ENCODE data around the gene AADACL2.
"Not testable (repeated sequence)": the region's sequence is repeated elsewhere in the genome, so short reads cannot be mapped to it uniquely, and the experiment has no call there.

The AADACL2 gene, protein sequence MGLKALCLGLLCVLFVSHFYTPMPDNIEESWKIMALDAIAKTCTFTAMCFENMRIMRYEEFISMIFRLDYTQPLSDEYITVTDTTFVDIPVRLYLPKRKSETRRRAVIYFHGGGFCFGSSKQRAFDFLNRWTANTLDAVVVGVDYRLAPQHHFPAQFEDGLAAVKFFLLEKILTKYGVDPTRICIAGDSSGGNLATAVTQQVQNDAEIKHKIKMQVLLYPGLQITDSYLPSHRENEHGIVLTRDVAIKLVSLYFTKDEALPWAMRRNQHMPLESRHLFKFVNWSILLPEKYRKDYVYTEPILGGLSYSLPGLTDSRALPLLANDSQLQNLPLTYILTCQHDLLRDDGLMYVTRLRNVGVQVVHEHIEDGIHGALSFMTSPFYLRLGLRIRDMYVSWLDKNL

DNA sequence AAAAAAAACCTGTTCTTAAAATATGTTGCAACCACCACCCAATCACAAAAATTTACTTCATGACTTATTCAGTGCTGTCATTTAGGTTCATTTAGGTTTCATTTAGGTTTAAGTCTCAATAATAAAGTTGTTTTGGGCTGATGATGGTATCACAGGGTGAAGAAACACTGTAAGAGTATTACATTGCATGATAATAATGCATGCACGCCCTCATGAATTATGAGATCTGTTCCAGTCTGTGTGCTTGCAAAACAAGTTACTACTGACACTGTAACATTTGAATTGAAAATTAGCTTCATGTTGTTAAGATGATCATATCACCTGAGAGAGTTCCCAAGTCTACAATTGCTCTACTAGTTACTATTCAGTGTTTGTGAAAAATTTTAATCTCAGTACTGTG lies at the start of gene AADACL2:
TSS of gene AADACL2 (plus strand) at position 315 of the 400 bp plus-strand sequence. CDS start 109 bp downstream, outside the sequence.
- no peak for DNase-seq (ENCODE audit: low read depth)

DNA sequence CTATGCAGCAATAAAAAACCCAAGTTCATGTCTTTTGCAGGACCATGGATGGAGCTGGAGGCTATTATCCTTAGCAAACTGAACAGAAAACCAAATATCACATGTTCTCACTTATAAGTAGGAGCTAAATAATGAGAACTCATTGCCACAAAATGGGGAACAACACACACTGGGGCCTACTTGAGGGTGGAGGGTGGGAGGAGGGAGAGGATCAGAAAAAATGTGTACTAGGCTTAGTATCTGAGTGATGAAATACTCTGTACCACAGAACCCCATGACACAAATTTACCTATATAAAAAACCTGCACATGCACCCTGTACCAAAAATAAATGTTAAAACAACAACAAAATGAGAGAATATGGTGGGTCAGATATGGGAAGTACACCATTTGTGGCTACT lies 49.6 kb upstream of the AADACL2 start:
- DNase-seq (ENCODE audit: low read depth), result no peak

DNA sequence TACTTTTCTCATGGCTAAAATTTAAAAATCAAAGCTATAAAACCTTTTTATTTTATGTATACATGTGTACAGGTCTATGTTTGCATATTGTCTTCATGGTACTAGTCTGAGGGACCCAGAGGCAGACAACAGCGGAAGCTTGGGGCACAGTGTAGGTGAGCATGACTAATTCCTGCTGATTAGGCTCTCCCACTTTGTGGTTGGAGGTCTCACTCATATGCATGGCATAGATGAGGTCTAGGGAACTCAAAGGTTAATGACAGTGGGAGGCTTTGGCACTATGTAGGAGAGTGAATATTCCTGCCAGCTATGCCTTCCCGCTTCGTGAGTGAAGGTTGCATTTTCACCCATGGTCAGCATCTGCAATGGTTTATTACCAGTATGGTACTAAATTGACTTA lies 47.5 kb upstream of the AADACL2 start:
- no peak for DNase-seq (ENCODE audit: low read depth)

DNA sequence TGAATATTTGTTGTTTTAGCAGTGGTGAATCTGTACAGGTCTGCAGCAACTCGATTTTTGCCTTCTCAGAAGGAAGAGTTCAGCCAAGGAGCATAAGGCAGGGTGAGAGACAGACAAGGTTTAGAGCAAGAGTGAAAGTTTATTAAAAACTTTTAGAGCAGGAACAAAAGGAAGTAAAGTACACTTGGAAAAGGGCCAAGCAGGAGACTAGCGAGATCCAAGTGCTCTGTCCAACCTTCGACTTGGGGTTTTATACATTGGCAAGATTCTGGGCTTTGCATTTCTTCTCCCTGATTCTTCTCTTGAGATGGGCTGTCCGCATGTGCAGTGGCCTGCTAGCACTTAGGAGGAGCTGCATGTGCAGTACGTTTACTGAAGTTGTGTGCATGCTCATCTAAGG lies 46.7 kb upstream of the AADACL2 start:
- DNase-seq (ENCODE audit: low read depth), result no peak

DNA sequence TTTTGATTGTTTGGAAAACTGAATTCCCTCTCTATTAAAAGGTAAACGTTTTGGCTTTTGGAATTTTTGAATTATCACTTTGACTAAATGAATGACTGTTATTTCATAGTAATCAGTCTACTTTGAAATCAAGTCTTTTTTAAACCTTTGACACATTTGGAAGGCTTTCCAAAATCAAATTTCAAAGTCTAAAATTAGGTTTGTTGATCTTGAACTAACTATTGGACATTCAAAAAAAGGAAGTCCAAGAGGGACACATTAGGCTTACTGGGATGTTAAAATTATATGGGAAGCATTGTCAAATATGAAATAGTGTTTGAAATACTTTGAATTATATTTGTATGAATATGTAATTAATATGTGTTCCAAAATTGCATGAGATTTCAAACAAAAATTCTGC lies 45.2 kb upstream of the AADACL2 start:
- DNase-seq (ENCODE audit: low read depth), result no peak

DNA sequence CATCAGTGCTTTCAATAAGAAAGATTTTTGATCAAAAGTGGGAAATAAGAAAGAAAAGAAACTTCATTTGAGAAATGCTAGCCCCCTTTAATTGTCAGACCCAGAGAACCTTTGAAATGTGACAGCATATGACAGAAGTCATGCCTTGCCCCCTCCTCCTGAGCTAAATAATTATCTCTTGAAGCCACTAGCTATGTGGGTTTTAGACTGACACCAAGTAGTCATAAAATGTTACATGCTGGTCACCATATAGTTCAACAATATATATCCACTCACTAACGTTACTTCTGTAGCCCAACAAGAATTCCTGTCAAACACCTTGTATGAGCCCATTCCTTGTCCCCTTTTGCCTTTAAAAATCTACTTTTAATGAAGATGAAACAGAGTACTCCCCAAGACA lies 43.1 kb upstream of the AADACL2 start:
- DNase-seq (ENCODE audit: low read depth), result no peak

DNA sequence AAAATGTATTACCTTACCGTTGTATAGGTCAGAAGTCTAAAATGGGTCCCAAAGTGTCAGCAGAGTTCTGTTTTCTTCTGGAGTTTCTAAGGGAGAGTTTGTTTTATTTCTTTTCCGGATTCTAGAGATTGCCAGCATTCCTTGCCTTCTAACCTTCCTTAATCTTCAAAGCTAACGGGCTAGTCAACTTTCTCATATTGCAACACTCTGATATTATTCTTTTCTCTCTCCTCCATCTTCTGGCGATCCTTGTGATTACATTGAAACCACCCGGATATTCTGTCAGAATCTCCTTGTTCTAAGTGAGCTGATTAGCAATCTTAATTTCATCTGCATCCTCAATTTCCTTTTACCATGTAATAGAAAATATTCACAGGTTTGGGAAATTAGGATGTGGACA lies 36.2 kb upstream of the AADACL2 start:
- DNase-seq (ENCODE audit: low read depth), result no peak

DNA sequence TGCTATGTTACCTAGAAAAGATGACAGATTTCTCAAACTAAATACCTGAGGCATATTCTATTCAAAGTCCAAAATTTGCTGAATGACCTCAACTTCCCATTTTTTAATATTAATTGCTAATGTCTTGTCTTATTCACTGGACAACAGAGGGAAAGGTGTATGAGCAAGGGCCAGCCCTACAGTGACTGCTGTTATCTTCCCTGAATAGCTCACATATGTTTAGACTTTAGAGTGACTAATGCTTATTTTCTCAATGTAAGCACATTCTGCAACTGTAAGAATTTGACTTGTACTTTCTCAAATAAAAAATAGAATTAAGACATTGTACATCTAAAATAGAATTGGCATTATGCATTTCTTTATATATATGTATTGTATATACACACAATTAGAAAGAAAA lies 26.5 kb upstream of the AADACL2 start:
- DNase-seq (ENCODE audit: low read depth), result no peak

DNA sequence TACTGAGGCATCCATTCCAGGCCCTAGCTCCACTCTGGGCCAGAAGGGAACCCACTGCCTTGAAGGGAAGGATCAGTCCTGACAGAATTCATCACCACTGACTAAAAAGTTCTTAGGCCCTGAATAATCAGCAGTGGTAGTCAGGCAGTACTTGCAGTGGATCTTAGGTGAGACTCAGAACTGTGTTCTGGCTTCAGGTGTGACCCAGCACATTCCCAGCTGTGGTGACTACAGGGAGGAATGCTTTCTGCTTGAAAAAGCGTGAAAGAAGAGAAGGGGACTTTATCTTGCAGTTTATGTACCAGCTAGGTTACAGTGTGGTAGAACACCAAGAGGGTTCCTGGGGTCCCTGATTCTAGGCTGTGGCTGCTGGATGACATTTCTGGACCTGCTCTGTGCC lies 24.9 kb upstream of the AADACL2 start:
- DNase-seq (ENCODE audit: low read depth), result no peak

DNA sequence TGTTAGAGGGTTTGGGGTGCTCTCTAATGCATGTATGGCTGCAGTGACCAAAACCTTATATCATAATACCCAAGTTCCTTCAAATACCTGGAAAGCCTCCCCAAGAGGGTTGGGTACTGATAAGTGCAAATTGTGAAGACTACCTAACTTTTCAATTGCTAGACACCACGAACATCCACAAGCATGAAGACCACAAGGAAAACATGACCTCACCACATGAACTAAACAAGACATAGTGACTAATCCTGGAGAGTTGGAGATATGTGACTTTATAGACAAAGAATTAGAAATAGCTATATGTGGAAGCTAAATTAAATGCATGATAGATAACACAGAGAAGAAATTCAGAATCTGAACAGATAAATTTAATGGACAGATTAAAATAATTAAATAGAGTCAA lies 23.9 kb upstream of the AADACL2 start:
- DNase-seq (ENCODE audit: low read depth), result no peak

DNA sequence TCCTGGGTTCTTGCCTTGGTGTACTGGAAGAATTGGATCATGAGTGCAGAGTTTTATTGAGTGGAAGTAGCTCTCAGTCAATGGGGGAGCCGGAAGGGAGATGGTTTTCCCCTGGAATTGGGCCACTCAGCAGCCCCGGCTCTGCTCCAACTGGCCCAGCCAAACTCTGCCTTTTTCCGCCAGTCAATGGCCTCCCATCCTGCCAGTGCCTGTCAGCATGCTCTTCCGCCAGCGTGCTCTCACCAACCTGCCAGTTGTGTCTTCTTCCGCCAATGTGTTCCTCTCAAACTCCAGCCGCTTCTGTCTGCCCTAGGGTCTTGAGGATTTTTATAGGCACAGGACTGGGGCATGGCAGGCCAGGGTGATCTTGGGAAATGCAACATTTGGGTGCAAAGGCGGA lies 12.4 kb upstream of the AADACL2 start:
- DNase-seq (ENCODE audit: low read depth), result no peak

DNA sequence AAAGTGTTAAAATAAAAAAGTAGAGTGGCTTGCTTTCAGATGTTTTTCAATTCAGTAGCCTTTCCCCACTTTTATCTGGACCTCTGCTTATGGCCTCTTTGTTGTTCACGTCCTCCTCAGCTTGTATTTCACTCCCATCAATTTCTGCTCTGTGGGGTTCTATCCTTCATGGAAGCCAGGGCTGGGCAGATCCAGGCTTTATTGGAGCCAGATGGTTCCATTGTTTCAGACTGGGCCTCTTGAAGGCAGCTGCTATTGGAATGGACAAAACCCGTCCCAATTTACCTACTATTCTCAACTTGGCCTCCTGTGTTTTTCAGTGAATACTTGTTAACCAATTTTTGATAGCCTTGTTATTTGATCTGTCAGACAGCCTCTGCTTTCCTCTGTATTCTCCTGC lies 10.9 kb upstream of the AADACL2 start:
- DNase-seq (ENCODE audit: low read depth), result no peak

DNA sequence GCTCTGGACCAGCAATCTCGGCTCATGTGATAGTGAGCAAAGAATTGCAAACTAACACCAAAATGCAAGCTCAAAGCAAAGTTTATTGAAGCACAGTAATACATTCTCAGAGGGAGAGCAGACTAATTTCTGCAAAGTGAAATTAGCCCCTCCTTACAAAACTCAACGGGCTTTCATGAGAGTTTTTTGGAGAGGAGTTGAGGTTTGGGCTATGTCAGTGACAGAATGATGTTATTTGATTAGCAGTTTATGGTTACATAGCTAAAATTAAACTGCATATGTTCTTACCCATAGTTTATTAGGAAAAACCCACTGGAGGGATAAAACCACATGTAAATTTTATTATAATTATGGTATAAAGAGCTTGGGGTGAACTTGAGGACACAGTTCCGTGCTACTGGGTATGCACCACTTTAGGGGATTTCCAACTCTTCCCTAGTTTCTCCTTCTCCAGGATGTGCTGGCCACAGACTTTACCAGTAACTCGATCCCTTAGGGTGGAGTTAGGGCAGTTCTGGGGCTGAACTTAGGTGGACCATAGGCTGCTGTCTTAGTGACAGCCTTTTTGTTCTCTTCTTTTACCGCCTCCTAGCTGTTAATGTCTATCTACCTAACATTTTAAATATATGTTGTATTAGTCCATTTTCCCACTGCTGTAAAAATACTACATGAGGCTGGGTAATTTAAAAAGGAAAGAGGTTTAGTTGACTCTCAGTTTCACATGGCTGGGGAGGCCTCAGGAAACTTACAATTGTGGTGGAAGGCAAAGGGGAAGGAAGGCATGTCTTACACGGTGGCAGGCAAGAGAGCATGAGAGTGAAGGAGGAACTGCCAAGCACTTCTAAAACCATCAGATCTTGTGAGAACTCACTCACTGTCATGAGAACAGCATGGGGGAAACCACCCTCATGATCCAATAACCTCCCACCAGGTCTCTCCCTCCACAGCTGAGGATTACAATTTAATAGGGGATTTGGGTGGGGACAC lies 8.9 kb upstream of the AADACL2 start:
- no peak for DNase-seq (ENCODE audit: low read depth)

DNA sequence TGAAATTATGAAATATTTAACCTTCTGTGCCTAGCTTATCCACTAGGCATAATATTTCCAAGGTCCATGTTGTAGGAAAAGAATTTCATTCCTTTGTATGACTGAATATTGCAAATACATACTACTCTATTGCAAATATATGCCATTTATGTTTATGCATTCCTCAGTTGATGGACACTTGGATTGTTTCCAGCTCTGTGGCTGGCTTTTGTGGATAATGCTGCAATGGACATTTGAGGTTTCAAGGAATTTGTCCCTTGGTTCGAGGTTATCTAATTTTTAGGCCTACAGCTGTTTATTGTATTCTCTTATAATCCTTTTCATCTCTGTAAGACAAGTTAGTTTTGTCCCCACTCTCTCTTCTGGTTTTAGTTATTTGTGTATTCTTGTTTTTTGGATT lies 7.7 kb upstream of the AADACL2 start:
- DNase-seq (ENCODE audit: low read depth), result no peak

DNA sequence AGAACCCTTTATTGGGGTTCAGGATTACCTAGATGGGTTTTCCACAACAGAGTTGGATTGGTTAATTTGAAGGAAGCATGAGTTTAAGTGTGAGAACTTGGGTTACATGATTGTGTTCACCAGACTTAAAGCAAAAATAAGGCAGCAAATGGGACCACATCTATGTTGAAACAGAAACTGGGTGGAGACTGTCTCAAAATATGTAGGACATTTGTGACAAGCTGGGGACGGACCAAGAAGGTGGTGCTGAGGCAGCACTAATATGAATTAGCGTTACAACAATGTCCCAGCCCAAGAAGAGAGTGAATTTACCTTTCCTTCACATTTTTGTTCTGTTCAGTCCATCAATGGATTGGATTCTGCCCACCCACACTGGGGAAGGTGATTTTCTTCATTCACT lies 866 bp upstream of the AADACL2 start:
- no peak for DNase-seq (ENCODE audit: low read depth)

DNA sequence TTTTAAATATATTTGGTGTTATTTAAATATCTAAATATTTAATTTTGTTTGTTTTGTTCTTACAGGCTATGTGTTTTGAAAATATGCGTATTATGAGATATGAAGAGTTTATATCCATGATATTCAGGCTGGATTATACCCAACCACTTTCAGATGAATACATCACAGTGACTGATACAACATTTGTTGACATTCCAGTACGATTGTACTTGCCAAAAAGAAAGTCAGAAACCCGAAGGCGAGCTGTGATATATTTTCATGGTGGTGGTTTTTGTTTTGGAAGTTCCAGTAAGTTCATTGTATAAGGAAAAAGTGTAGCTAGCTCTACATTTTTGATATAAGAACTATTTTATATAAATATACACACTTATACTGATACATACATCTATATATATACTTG lies 6.9 kb downstream of the AADACL2 start:
- no peak for DNase-seq (ENCODE audit: low read depth)

DNA sequence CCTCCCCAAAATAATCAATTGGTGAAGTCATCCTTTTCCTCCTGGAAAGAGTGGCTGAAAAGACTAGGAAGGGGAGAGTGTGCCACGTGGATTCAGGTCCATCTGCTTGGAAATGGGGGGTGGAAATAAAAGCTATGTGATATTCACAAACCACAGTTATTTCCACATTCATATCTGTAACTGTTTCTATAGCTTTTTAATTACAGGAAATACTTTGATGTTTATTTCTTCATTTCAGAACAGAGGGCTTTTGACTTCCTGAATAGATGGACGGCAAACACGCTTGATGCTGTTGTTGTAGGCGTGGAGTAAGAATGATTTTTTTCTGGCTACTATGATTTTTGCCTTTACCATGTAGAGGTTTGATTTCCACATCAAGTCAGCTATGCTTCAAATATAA lies 10.1 kb downstream of the AADACL2 start:
- no peak for DNase-seq (ENCODE audit: low read depth)

DNA sequence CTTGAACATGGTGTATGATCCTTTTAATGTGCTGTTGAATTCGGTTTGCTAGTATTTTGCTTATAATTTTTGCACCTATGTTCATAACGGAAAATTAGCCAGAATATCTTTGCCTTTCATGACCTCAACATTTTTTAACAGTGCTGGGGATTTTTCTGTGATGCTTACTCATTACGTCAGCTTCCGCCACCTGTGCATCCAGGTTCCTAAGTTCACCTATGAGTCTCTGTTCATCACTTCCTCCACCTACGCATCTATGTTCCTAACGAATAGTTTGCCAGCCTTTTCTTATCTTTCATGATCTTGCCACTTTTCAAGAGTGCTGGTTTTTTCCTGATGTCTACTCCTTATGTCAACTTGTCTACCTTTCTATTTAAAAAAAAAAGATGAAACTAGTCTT lies 16.5 kb downstream of the AADACL2 start:
- no peak for DNase-seq (ENCODE audit: low read depth)

DNA sequence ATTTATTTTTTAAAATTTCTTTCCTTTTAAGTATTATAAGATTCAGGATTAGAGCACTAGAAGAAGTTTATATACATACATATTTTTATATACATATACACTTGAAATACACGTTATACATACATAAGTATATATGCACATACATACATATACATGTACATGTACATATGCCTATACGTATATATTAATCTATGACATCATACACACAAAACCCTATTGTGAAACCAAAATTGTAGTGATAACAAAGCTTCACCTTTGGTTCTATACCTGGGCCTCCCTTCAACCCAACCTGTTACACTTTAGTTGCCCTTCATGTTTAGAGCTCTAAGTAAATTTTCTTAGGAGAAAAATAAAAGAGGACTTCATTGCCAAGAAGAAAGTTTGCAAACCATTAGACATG lies 17.0 kb downstream of the AADACL2 start:
- DNase-seq (ENCODE audit: low read depth), result no peak

DNA sequence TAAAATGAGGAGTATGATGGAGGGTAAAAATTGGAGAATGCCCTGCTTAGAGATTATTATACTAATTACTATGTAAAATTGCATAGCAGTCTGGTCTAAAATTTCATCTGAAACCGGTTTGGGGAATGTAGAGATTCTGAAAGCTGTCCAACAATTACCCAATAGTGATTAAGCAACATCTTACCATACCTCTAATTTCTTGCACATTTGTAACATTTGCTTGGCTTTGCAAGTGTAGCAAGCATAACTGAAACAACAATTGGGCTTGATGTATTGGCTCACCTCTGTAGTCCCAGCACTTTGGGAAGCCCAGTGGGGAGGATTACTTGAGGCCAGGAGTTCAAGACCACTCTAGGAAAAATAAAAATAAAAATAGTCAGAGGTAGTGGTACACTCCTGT lies 17.4 kb downstream of the AADACL2 start:
- DNase-seq (ENCODE audit: low read depth), result no peak

DNA sequence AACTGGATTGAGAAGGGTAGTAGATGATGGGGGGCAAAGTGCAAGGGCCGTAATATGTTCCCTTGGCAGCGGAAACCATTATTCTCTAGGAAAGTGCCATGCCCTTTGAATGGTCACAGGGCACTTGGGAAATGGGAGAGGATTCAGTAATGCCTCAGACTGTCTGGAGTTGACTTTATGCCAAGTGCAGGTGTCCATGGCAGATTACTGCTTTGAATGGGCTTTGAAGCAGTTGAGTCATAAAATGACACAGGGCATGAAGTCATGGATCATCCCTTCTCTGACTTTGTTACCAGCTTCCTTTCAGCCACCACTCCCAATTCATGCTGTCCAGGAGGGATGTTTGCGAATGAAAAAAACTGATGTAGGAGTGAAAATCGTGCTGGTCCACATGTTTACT lies 20.1 kb downstream of the AADACL2 start:
- no peak for DNase-seq (ENCODE audit: low read depth)

DNA sequence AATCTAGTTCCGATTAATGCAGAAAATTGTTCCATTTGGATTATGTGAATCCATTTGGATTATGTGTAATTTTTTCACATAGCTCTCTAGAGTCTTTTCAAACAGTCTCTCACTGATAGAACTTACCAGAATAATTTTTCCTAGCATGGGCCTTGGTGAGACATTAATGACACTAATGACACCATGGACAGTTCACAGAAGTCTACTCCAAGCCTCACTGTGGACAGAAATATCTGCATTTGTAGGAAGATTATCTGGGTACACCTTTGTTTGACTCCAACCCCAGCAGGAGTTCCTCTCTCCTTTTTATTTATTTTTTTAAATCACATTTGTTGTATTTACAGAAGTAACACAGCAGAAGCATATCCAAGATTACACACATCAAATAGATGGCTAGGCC lies 27.9 kb downstream of the AADACL2 start:
- DNase-seq (ENCODE audit: low read depth), result no peak

DNA sequence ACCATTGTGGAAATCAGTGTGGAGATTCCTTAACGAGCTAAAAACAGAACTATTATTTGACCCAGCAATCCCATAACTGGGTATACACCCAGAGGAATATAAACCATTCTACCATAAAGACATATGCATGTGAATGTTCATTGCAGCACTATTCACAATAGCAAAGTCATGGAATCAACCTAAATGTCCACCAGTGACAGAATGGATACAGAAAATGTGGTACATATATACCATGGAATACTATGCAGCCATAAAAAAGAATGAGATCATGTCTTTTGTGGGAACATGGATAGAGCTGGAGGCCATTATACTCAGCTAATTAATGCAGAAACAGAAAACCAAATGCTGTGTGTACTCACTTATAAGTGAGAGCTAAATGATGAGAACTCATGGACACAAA lies 31.0 kb downstream of the AADACL2 start:
- not testable (repeated sequence) for DNase-seq (ENCODE audit: low read depth)

Measured in stimulated activated CD8-positive, alpha-beta memory T cell treated with anti-CD3 and anti-CD28 coated beads, Interleukin-12 subunit alpha, Interleukin-12 subunit beta, amount 100 ng/mL, for 1 hour (primary cell).